SJCRH30 (cell line): ENCODE measurements around the gene DVL3. TPM values are rescaled to one million over a fixed set of nuclear protein-coding genes. Genes with fewer than 3 reads are reported as not detected.
A peak's percentile ranks its signal among the peaks of the same experiment; 100 is the strongest.
"Not testable (repeated sequence)": the region's sequence is repeated elsewhere in the genome, so short reads cannot be mapped to it uniquely, and the experiment has no call there.

Experiments
- DNase-seq, 2 experiments: peaks; one replicate each; pipeline ENCODE4 v3.0.0-alpha.2; 2015 to 2020
- H3K27ac ChIP-seq: fragments of 250-450 bp; sonication (Bioruptor Pico); 2 replicates; pipeline ENCODE4 v1.5.1; 2020; ENCODE audit warnings: mild to moderate bottlenecking, moderate library complexity
- H3K27me3 ChIP-seq: fragments of 250-450 bp; sonication (Bioruptor Pico); 2 replicates; pipeline ENCODE4 v1.5.1; 2020; ENCODE audit warnings: mild to moderate bottlenecking, moderate library complexity
- H3K36me3 ChIP-seq: fragments of 250-450 bp; sonication (Bioruptor Pico); 2 replicates; pipeline ENCODE4 v1.5.1; 2020; ENCODE audit warnings: mild to moderate bottlenecking, moderate library complexity
- H3K4me1 ChIP-seq: fragments of 250-450 bp; sonication (Bioruptor Pico); 2 replicates; pipeline ENCODE4 v1.5.1; 2020; ENCODE audit warnings: mild to moderate bottlenecking, moderate library complexity
- H3K4me3 ChIP-seq: fragments of 250-450 bp; sonication (Bioruptor Pico); 2 replicates; pipeline ENCODE4 v1.5.1; 2020; ENCODE audit warnings: mild to moderate bottlenecking, moderate library complexity
- H3K9me3 ChIP-seq: fragments of 250-450 bp; sonication (Bioruptor Pico); replicated peaks from 2 replicates; pipeline ENCODE4 v1.5.1; 2020; ENCODE audit warnings: mild to moderate bottlenecking, moderate library complexity
- total RNA-seq: library from RNA; depleted of rRNA; stranded (reverse); fragments of >200 nt; shearing (Covaris generic); gene quantifications from 2 replicates; pipeline ENCODE4 v1.2.3, GENCODE V29; 2014

Gene DVL3
- total RNA-seq, 1 experiment from 2014 or later, result 43.7 TPM

GRCh38 chr3:184143327-184143726 is 11.8 kb upstream of the DVL3 start:
- Histone ChIP-seq H3K27me3 (no peaks in the 10 kb centered on the region), H3K27ac (no peak overlapping the region), H3K36me3 (peaks cover 42% of the 10 kb centered on the region), H3K4me1 (peaks cover 8% of the 10 kb centered on the region; the same call in 1 of the 2 replicates), H3K4me3 (no peak overlapping the region), H3K9me3 (no peaks in the 10 kb centered on the region)
- DNase-seq, result no peak

- Histone ChIP-seq H3K4me1 (peaks cover 8% of the 10 kb centered on the region; the same call in 1 of the 2 replicates), H3K9me3 (no peaks in the 10 kb centered on the region), H3K27ac (no peak overlapping the region), H3K4me3 (no peak overlapping the region), H3K27me3 (no peaks in the 10 kb centered on the region), H3K36me3 (peaks cover 40% of the 10 kb centered on the region)
- no peak for DNase-seq
These were observed 10.7 kb upstream of the DVL3 start for GRCh38 chr3:184144505-184144904.

GRCh38 chr3:184145111-184145524 is 10.1 kb upstream of the DVL3 start:
- no peak overlapping the region for H3K4me3 ChIP-seq
- H3K36me3 ChIP-seq, result peaks cover 35% of the 10 kb centered on the region
- DNase-seq, result peak; percentile 38 to 50
- no peaks in the 10 kb centered on the region for H3K9me3 ChIP-seq
- H3K4me1 ChIP-seq, result peaks cover 8% of the 10 kb centered on the region; the same call in 1 of the 2 replicates
- H3K27me3 ChIP-seq, result no peaks in the 10 kb centered on the region
- no peak overlapping the region; the same call in 1 of the 2 replicates for H3K27ac ChIP-seq

GRCh38 chr3:184145751-184146270 is 9.4 kb upstream of the DVL3 start:
- Histone ChIP-seq H3K36me3 (peaks cover 29% of the 10 kb centered on the region), H3K27ac (peak overlapping the region; percentile 13; the same call in 1 of the 2 replicates)

GRCh38 chr3:184148076-184148475 is 7.1 kb upstream of the DVL3 start:
- Histone ChIP-seq H3K4me3 (no peak overlapping the region), H3K27me3 (no peaks in the 10 kb centered on the region), H3K27ac (no peak overlapping the region), H3K9me3 (no peaks in the 10 kb centered on the region), H3K36me3 (peaks cover 18% of the 10 kb centered on the region), H3K4me1 (peaks cover 8% of the 10 kb centered on the region; the same call in 1 of the 2 replicates)
- no peak for DNase-seq

More at GRCh38 chr3:184145751-184146270, 9.4 kb upstream of the DVL3 start:
- peak in 1 of 2 experiments; percentile 43 for DNase-seq
- Histone ChIP-seq H3K4me3 (no peak overlapping the region), H3K9me3 (no peaks in the 10 kb centered on the region), H3K27me3 (no peaks in the 10 kb centered on the region), H3K4me1 (peaks cover 8% of the 10 kb centered on the region; the same call in 1 of the 2 replicates)

GRCh38 chr3:184149123-184149522 is 6.1 kb upstream of the DVL3 start:
- no peak overlapping the region for H3K4me3 ChIP-seq
- no peak for DNase-seq
- peaks cover 11% of the 10 kb centered on the region; the same call in 1 of the 2 replicates for H3K4me1 ChIP-seq
- H3K27me3 ChIP-seq, result no peaks in the 10 kb centered on the region
- H3K9me3 ChIP-seq, result no peaks in the 10 kb centered on the region
- H3K36me3 ChIP-seq, result peaks cover 9% of the 10 kb centered on the region
- H3K27ac ChIP-seq, result no peak overlapping the region

GRCh38 chr3:184149770-184150169 is 5.4 kb upstream of the DVL3 start:
- not testable (repeated sequence) for H3K4me3 ChIP-seq, DNase-seq
- peaks cover 11% of the 10 kb centered on the region; the same call in 1 of the 2 replicates for H3K4me1 ChIP-seq

GRCh38 chr3:184155644-184156521 is 706 bp downstream of the DVL3 start:
- DNase-seq, result peak; percentile 29 to 40
- Histone ChIP-seq H3K27me3 (no peaks in the 10 kb centered on the region), H3K27ac (peak overlapping the region; percentile 71), H3K4me1 (peaks cover 7% of the 10 kb centered on the region; the same call in 1 of the 2 replicates), H3K36me3 (peaks cover 3% of the 10 kb centered on the region; the same call in 1 of the 2 replicates), H3K4me3 (peak overlapping the region; percentile 98), H3K9me3 (no peaks in the 10 kb centered on the region)

More at GRCh38 chr3:184149770-184150169, 5.4 kb upstream of the DVL3 start:
- H3K27ac ChIP-seq, H3K36me3 ChIP-seq, H3K27me3 ChIP-seq, H3K9me3 ChIP-seq: not testable (repeated sequence)

- Histone ChIP-seq H3K27ac (peak overlapping the region; percentile 71; the same call in 1 of the 2 replicates), H3K9me3 (no peaks in the 10 kb centered on the region), H3K4me3 (peak overlapping the region; percentile 98), H3K27me3 (no peaks in the 10 kb centered on the region), H3K4me1 (peaks cover 7% of the 10 kb centered on the region; the same call in 1 of the 2 replicates), H3K36me3 (peaks cover 3% of the 10 kb centered on the region; the same call in 1 of the 2 replicates)
- DNase-seq, result peak; percentile 81 to 84
These were observed 1.4 kb downstream of the DVL3 start for GRCh38 chr3:184156522-184156955.

- H3K9me3 ChIP-seq, result no peaks in the 10 kb centered on the region
- H3K4me1 ChIP-seq, result peaks cover 7% of the 10 kb centered on the region; the same call in 1 of the 2 replicates
- peaks cover 3% of the 10 kb centered on the region; the same call in 1 of the 2 replicates for H3K36me3 ChIP-seq
- peak overlapping the region; percentile 98 for H3K4me3 ChIP-seq
- DNase-seq, result no peak
- no peaks in the 10 kb centered on the region for H3K27me3 ChIP-seq
- H3K27ac ChIP-seq, result no peak overlapping the region; the same call in 1 of the 2 replicates
These were observed 2.0 kb downstream of the DVL3 start for GRCh38 chr3:184157206-184157605.

- no peaks in the 10 kb centered on the region for H3K27me3 ChIP-seq
- no peak overlapping the region for H3K27ac ChIP-seq
- no peak overlapping the region for H3K4me3 ChIP-seq
- no peak for DNase-seq
- H3K4me1 ChIP-seq, result peaks cover 6% of the 10 kb centered on the region; the same call in 1 of the 2 replicates
- H3K36me3 ChIP-seq, result peaks cover 3% of the 10 kb centered on the region; the same call in 1 of the 2 replicates
- no peaks in the 10 kb centered on the region for H3K9me3 ChIP-seq
These were observed 3.2 kb downstream of the DVL3 start for GRCh38 chr3:184158404-184158803.

- Histone ChIP-seq H3K27me3 (no peaks in the 10 kb centered on the region), H3K27ac (no peak overlapping the region), H3K4me3 (no peak overlapping the region), H3K36me3 (peaks cover 19% of the 10 kb centered on the region), H3K9me3 (no peaks in the 10 kb centered on the region), H3K4me1 (0 out of 2 replicates have a peak, but pooled peaks cover 4% of the 10 kb centered on the region)
- no peak for DNase-seq
These were observed 5.3 kb downstream of the DVL3 start for GRCh38 chr3:184160456-184160855.

GRCh38 chr3:184162571-184163070 is 7.4 kb downstream of the DVL3 start:
- DNase-seq, H3K4me3 ChIP-seq, H3K27ac ChIP-seq, H3K9me3 ChIP-seq, H3K4me1 ChIP-seq, H3K27me3 ChIP-seq: not testable (repeated sequence)
- H3K36me3 ChIP-seq, result peaks cover 37% of the 10 kb centered on the region

GRCh38 chr3:184164648-184165330 is 9.6 kb downstream of the DVL3 start:
- no peak for DNase-seq
- no peaks in the 10 kb centered on the region for H3K9me3 ChIP-seq
- H3K36me3 ChIP-seq, result peaks cover 53% of the 10 kb centered on the region
- no peaks in the 10 kb centered on the region for H3K27me3 ChIP-seq
- no peak overlapping the region for H3K27ac ChIP-seq
- no peak overlapping the region for H3K4me3 ChIP-seq
- H3K4me1 ChIP-seq, result no peaks in the 10 kb centered on the region
